Measurements from ENCODE around the gene VCP.

DNA sequence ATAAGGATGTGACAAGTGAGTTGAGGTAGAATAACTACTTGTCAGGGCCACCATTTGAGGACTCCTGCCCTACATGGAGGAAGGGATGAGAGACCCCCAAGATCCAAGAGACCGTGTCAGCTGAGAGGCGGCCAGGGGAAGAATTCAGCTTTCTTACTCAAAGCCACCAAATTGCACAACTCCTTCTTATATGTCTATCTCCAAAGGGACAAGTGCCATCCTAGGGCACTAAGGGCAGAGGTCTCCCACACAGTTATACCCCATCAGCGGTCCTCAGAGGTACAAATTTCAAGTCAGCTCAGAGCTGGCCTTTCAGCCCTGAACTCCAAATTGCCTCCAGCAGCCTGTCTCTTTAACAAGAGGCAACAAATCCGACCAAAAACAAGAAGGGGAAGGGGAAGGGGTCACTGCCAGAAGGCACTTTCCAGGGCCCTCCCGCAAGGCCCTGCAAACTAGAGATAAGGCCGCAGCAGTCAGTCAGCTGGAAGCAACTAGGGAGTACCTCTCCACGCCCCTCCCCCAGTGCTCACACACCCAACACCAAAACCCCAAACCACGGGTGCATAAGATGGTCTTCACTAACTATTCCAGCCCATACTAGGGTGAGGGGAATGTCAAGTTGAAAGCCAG, 36.6 kb upstream of the VCP start:
- no peak for TF ChIP-seq GATA3 (IDR thresholded peaks at IDR 0.05; ENCODE audit: low read depth, low read length)
- no peak for TF ChIP-seq GATA2 (IDR thresholded peaks at IDR 0.05; ENCODE audit: low read depth, low read length)
